ENCODE measurements around the gene SLC25A22.

- TF ChIP-seq CTCF (IDR thresholded peaks at IDR 0.05) (no peak), POLR2A (IDR thresholded peaks at IDR 0.05) (no peak)
These were observed 17.8 kb upstream of the SLC25A22 start for GRCh38 chr11:815675-816432.
